G401 (cell line): ENCODE data around the gene SUSD4. TPM values are rescaled to one million over a fixed set of nuclear protein-coding genes. Genes with fewer than 3 reads are reported as not detected.

Experiments
- DNase-seq: peaks from one replicate; pipeline ENCODE4 v3.0.0-alpha.2; 2015; ENCODE audit warnings: low spot score
- in situ Hi-C: cut with HindIII; loops from 2 replicates; pipeline ENCODE4 v1.10.0; 2016; ENCODE audit warnings: low sequenced_read_pairs, mixed read lengths
- total RNA-seq: library from RNA; depleted of rRNA; stranded (reverse); fragments of >200 nt; shearing (Covaris generic); gene quantifications from 2 replicates; pipeline ENCODE4 v1.2.3, GENCODE V29; 2014; rRNA removed

The SUSD4 gene
- total RNA-seq, 1 experiment from 2014 or later, result not detected

GRCh38 chr1:223179786-223180185 lies 184.2 kb downstream of the SUSD4 start:
- in situ Hi-C loops, result no loop called here
- DNase-seq, result no peak

- DNase-seq, result no peak
- in situ Hi-C loops, result no loop called here
Observed at GRCh38 chr1:223179280-223179679, 184.7 kb downstream of the SUSD4 start.

- no peak for DNase-seq
- in situ Hi-C loops, result no loop called here
Observed at GRCh38 chr1:223177681-223178080, 186.3 kb downstream of the SUSD4 start.

GRCh38 chr1:223176437-223176836 lies 187.5 kb downstream of the SUSD4 start:
- DNase-seq, result no peak
- in situ Hi-C loops, result no loop called here

- in situ Hi-C loops, result no loop called here
- no peak for DNase-seq
Observed at GRCh38 chr1:223175633-223176032, 188.3 kb downstream of the SUSD4 start.

GRCh38 chr1:223175032-223175431 lies 188.9 kb downstream of the SUSD4 start:
- in situ Hi-C loops, result no loop called here
- DNase-seq, result no peak

Other genes with a start within 250 kb of the SUSD4 start
- 1.2 TPM in 1 of 2 replicates, not detected in the other for gene TLR5, start 220.9 kb downstream of the SUSD4 start, total RNA-seq
- gene CCDC185, start 29.2 kb upstream of the SUSD4 start, total RNA-seq, result not detected in 2 replicates